ENCODE data around the gene CTNNB1. TPM values are rescaled to one million over a fixed set of nuclear protein-coding genes. Genes with fewer than 3 reads are reported as not detected.

CTNNB1 gene
- total and polyA plus RNA-seq, 2 of the 13 experiments (the other 11 are each of a cell fraction or from before 2014, with no cell fraction given): 398 to 489 TPM

- TF ChIP-seq, protein P1, sequence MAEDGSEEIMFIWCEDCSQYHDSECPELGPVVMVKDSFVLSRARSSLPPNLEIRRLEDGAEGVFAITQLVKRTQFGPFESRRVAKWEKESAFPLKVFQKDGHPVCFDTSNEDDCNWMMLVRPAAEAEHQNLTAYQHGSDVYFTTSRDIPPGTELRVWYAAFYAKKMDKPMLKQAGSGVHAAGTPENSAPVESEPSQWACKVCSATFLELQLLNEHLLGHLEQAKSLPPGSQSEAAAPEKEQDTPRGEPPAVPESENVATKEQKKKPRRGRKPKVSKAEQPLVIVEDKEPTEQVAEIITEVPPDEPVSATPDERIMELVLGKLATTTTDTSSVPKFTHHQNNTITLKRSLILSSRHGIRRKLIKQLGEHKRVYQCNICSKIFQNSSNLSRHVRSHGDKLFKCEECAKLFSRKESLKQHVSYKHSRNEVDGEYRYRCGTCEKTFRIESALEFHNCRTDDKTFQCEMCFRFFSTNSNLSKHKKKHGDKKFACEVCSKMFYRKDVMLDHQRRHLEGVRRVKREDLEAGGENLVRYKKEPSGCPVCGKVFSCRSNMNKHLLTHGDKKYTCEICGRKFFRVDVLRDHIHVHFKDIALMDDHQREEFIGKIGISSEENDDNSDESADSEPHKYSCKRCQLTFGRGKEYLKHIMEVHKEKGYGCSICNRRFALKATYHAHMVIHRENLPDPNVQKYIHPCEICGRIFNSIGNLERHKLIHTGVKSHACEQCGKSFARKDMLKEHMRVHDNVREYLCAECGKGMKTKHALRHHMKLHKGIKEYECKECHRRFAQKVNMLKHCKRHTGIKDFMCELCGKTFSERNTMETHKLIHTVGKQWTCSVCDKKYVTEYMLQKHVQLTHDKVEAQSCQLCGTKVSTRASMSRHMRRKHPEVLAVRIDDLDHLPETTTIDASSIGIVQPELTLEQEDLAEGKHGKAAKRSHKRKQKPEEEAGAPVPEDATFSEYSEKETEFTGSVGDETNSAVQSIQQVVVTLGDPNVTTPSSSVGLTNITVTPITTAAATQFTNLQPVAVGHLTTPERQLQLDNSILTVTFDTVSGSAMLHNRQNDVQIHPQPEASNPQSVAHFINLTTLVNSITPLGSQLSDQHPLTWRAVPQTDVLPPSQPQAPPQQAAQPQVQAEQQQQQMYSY (CRISPR knock-in tag; IDR thresholded peaks at IDR 0.05): no peak
- no peak for TF ChIP-seq ZNF562 (CRISPR knock-in tag; IDR thresholded peaks at IDR 0.05; ENCODE audit: borderline replicate concordance)
- no peak for TF ChIP-seq NR1H2 (CRISPR knock-in tag; IDR thresholded peaks at IDR 0.05; ENCODE audit: borderline replicate concordance, low read depth)
- TF ChIP-seq, protein P2, sequence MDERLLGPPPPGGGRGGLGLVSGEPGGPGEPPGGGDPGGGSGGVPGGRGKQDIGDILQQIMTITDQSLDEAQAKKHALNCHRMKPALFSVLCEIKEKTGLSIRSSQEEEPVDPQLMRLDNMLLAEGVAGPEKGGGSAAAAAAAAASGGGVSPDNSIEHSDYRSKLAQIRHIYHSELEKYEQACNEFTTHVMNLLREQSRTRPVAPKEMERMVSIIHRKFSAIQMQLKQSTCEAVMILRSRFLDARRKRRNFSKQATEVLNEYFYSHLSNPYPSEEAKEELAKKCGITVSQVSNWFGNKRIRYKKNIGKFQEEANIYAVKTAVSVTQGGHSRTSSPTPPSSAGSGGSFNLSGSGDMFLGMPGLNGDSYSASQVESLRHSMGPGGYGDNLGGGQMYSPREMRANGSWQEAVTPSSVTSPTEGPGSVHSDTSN (CRISPR knock-in tag; IDR thresholded peaks at IDR 0.05): no peak
- TF ChIP-seq, protein P3, sequence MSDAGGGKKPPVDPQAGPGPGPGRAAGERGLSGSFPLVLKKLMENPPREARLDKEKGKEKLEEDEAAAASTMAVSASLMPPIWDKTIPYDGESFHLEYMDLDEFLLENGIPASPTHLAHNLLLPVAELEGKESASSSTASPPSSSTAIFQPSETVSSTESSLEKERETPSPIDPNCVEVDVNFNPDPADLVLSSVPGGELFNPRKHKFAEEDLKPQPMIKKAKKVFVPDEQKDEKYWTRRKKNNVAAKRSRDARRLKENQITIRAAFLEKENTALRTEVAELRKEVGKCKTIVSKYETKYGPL (CRISPR knock-in tag; IDR thresholded peaks at IDR 0.05): no peak
- TF ChIP-seq ZNF337 (CRISPR knock-in tag; IDR thresholded peaks at IDR 0.05; ENCODE audit: borderline replicate concordance, low read depth): no peak
- TF ChIP-seq, protein P4, sequence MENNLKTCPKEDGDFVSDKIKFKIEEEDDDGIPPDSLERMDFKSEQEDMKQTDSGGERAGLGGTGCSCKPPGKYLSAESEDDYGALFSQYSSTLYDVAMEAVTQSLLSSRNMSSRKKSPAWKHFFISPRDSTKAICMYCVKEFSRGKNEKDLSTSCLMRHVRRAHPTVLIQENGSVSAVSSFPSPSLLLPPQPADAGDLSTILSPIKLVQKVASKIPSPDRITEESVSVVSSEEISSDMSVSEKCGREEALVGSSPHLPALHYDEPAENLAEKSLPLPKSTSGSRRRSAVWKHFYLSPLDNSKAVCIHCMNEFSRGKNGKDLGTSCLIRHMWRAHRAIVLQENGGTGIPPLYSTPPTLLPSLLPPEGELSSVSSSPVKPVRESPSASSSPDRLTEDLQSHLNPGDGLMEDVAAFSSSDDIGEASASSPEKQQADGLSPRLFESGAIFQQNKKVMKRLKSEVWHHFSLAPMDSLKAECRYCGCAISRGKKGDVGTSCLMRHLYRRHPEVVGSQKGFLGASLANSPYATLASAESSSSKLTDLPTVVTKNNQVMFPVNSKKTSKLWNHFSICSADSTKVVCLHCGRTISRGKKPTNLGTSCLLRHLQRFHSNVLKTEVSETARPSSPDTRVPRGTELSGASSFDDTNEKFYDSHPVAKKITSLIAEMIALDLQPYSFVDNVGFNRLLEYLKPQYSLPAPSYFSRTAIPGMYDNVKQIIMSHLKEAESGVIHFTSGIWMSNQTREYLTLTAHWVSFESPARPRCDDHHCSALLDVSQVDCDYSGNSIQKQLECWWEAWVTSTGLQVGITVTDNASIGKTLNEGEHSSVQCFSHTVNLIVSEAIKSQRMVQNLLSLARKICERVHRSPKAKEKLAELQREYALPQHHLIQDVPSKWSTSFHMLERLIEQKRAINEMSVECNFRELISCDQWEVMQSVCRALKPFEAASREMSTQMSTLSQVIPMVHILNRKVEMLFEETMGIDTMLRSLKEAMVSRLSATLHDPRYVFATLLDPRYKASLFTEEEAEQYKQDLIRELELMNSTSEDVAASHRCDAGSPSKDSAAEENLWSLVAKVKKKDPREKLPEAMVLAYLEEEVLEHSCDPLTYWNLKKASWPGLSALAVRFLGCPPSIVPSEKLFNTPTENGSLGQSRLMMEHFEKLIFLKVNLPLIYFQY (CRISPR knock-in tag; IDR thresholded peaks at IDR 0.05; ENCODE audit: borderline replicate concordance): no peak
- no peak for TF ChIP-seq MTA1 (CRISPR knock-in tag; IDR thresholded peaks at IDR 0.05; ENCODE audit: borderline replicate concordance)
- 0 out of 2 replicates have a peak, but pooled peaks have one; percentile 49 for TF ChIP-seq ZBTB20 (CRISPR knock-in tag; IDR thresholded peaks at IDR 0.05; ENCODE audit: borderline replicate concordance, low read depth)
- TF ChIP-seq PHF20 (CRISPR knock-in tag; IDR thresholded peaks at IDR 0.05): no peak
- TF ChIP-seq SMAD9 (CRISPR knock-in tag; IDR thresholded peaks at IDR 0.05): no peak
- TF ChIP-seq, protein P5, sequence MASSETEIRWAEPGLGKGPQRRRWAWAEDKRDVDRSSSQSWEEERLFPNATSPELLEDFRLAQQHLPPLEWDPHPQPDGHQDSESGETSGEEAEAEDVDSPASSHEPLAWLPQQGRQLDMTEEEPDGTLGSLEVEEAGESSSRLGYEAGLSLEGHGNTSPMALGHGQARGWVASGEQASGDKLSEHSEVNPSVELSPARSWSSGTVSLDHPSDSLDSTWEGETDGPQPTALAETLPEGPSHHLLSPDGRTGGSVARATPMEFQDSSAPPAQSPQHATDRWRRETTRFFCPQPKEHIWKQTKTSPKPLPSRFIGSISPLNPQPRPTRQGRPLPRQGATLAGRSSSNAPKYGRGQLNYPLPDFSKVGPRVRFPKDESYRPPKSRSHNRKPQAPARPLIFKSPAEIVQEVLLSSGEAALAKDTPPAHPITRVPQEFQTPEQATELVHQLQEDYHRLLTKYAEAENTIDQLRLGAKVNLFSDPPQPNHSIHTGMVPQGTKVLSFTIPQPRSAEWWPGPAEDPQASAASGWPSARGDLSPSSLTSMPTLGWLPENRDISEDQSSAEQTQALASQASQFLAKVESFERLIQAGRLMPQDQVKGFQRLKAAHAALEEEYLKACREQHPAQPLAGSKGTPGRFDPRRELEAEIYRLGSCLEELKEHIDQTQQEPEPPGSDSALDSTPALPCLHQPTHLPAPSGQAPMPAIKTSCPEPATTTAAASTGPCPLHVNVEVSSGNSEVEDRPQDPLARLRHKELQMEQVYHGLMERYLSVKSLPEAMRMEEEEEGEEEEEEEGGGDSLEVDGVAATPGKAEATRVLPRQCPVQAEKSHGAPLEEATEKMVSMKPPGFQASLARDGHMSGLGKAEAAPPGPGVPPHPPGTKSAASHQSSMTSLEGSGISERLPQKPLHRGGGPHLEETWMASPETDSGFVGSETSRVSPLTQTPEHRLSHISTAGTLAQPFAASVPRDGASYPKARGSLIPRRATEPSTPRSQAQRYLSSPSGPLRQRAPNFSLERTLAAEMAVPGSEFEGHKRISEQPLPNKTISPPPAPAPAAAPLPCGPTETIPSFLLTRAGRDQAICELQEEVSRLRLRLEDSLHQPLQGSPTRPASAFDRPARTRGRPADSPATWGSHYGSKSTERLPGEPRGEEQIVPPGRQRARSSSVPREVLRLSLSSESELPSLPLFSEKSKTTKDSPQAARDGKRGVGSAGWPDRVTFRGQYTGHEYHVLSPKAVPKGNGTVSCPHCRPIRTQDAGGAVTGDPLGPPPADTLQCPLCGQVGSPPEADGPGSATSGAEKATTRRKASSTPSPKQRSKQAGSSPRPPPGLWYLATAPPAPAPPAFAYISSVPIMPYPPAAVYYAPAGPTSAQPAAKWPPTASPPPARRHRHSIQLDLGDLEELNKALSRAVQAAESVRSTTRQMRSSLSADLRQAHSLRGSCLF (CRISPR knock-in tag; IDR thresholded peaks at IDR 0.05; ENCODE audit: borderline replicate concordance): no peak
- TF ChIP-seq MYNN (CRISPR knock-in tag; IDR thresholded peaks at IDR 0.05; ENCODE audit: low read depth): no peak
- no peak for TF ChIP-seq ZNF432 (CRISPR knock-in tag; IDR thresholded peaks at IDR 0.05; ENCODE audit: borderline replicate concordance)
- no peak for TF ChIP-seq ARNTL (CRISPR knock-in tag; IDR thresholded peaks at IDR 0.05)
Observed at GRCh38 chr3:41265823-41266273, 66.5 kb downstream of the CTNNB1 start (continued).

Measured in HepG2 (cell line).